ENCODE measurements around the gene ADPRHL1.

DNA sequence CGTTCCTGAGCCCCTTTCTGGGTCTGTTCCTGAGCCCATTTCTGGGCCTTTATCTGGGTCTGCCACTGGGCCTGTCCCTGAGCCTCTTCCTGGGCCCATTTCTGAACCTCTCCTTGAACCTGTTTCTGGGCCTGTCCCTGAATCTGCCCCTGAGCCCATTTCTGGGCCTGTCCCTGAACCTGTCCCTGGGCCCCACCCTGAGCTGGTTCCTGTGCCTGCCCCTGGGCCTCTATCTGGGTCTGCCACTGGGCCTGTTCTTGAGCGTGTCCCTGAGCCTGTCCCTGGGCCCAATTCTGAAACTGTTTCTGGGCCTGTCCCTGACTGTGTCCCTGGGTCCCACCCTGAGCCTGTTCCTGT, 48.9 kb downstream of the ADPRHL1 start:
- TF ChIP-seq, protein P1, sequence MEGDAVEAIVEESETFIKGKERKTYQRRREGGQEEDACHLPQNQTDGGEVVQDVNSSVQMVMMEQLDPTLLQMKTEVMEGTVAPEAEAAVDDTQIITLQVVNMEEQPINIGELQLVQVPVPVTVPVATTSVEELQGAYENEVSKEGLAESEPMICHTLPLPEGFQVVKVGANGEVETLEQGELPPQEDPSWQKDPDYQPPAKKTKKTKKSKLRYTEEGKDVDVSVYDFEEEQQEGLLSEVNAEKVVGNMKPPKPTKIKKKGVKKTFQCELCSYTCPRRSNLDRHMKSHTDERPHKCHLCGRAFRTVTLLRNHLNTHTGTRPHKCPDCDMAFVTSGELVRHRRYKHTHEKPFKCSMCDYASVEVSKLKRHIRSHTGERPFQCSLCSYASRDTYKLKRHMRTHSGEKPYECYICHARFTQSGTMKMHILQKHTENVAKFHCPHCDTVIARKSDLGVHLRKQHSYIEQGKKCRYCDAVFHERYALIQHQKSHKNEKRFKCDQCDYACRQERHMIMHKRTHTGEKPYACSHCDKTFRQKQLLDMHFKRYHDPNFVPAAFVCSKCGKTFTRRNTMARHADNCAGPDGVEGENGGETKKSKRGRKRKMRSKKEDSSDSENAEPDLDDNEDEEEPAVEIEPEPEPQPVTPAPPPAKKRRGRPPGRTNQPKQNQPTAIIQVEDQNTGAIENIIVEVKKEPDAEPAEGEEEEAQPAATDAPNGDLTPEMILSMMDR (IDR thresholded peaks at IDR 0.05), result no peak
- TF ChIP-seq POLR2A (IDR thresholded peaks at IDR 0.05), result no peak

Data from Peyer's patch (tissue), 4 donors.